HG02623 (cell line): ENCODE results near the gene ZNF445.
"Not testable (repeated sequence)": the region's sequence is repeated elsewhere in the genome, so short reads cannot be mapped to it uniquely, and the experiment has no call there.

ENCODE experiments used
- ATAC-seq: cut with Tn5 transposase; IDR thresholded peaks from one replicate; pipeline ENCODE4 v1.9.1; 2021; ENCODE audit warnings: moderate library complexity; ENCODE audit not compliant: unreplicated experiment

The ZNF445 gene

GRCh38 chr3:44476963-44477311 is 533 bp downstream of the ZNF445 start:
- no peak for ATAC-seq

GRCh38 chr3:44476181-44476611 is 1.3 kb downstream of the ZNF445 start:
- ATAC-seq, result no peak

- not testable (repeated sequence) for ATAC-seq
Observed at GRCh38 chr3:44474886-44475285, 2.6 kb downstream of the ZNF445 start.

GRCh38 chr3:44470430-44470829 is 7.0 kb downstream of the ZNF445 start:
- ATAC-seq, result no peak

GRCh38 chr3:44469914-44470313 is 7.6 kb downstream of the ZNF445 start:
- ATAC-seq, result no peak

GRCh38 chr3:44468572-44469520 is 8.6 kb downstream of the ZNF445 start:
- ATAC-seq, result no peak

GRCh38 chr3:44468099-44468537 is 9.4 kb downstream of the ZNF445 start:
- ATAC-seq, result not testable (repeated sequence)

- no peak for ATAC-seq
Observed at GRCh38 chr3:44467241-44467640, 10.2 kb downstream of the ZNF445 start.

- not testable (repeated sequence) for ATAC-seq
Observed at GRCh38 chr3:44464920-44465319, 12.6 kb downstream of the ZNF445 start.

GRCh38 chr3:44464509-44464908 is 13.0 kb downstream of the ZNF445 start:
- no peak for ATAC-seq

- not testable (repeated sequence) for ATAC-seq
Observed at GRCh38 chr3:44460050-44460449, 17.4 kb downstream of the ZNF445 start.

GRCh38 chr3:44455318-44455717 is 22.2 kb downstream of the ZNF445 start:
- ATAC-seq, result no peak

GRCh38 chr3:44454258-44454657 is 23.2 kb downstream of the ZNF445 start:
- ATAC-seq, result no peak

GRCh38 chr3:44451441-44451840 is 26.0 kb downstream of the ZNF445 start:
- ATAC-seq, result no peak

- no peak for ATAC-seq
Observed at GRCh38 chr3:44446929-44447328, 30.5 kb downstream of the ZNF445 start.

- no peak for ATAC-seq
Observed at GRCh38 chr3:44445786-44446185, 31.7 kb downstream of the ZNF445 start.

- no peak for ATAC-seq
Observed at GRCh38 chr3:44444896-44445691, 32.4 kb downstream of the ZNF445 start.

- no peak for ATAC-seq
Observed at GRCh38 chr3:44444437-44444836, 33.0 kb downstream of the ZNF445 start.

- no peak for ATAC-seq
Observed at GRCh38 chr3:44442596-44443309, 34.7 kb downstream of the ZNF445 start.

- ATAC-seq, result peak; percentile 93
Observed at GRCh38 chr3:44439499-44440295, 37.8 kb downstream of the ZNF445 start.
